Endothelial cell of umbilical vein (primary cell): ENCODE results near the gene DIAPH2. TPM values are rescaled to one million over a fixed set of nuclear protein-coding genes. Genes with fewer than 3 reads are reported as not detected.

Experiments
- BruUV-seq: library from RNA; stranded (reverse); fragments of 400-500 nt; replicated peaks from 2 replicates; lab custom pipeline; 2021; lab: Mats Ljungman, UMichigan
- CTCF ChIA-PET: fragments of 300-600, 350-600 bp; sonication (Branson Sonifier 250); formaldehyde crosslinking; loops from one replicate; lab custom pipeline; 2021; ENCODE audit warnings: antibody characterized with exemption, inconsistent platforms; lab: Charles Lee
- POLR2A ChIA-PET: fragments of 300-600, 350-600 bp; sonication (Branson Sonifier 250); formaldehyde crosslinking; loops from one replicate; lab custom pipeline; 2021; ENCODE audit warnings: antibody characterized with exemption, inconsistent platforms; lab: Charles Lee
- DNase-seq: peaks from one replicate; pipeline ENCODE4 v3.0.0-alpha.2; 2011; ENCODE audit warnings: low read depth, low spot score
- FAIRE-seq: peaks from 2 replicates; lab custom pipeline; 2011; peaks lifted over from hg19 to GRCh38; lab: Jason Lieb, UNC
- H2AFZ ChIP-seq: 2 replicates; pipeline ENCODE4 v1.6.0; 2012; ENCODE audit warnings: low read depth, low read length, control low read depth, inconsistent platforms
- H3K27ac ChIP-seq: 2 replicates; pipeline ENCODE4 v1.5.1; 2011; ENCODE audit warnings: low read depth, mild to moderate bottlenecking, control low read depth, low read length, moderate library complexity; ENCODE audit not compliant: insufficient read depth
- H3K27me3 ChIP-seq, 2 experiments: 2 replicates each; pipeline versions ENCODE4 v1.6.0 to v1.6.1; 2011; ENCODE audit warnings: low read length in 2 of 2, mixed read lengths in 1 of 2; ENCODE audit not compliant: control insufficient read depth in 2 of 2, insufficient read depth in 2 of 2
- H3K36me3 ChIP-seq, 2 experiments: 2 replicates in 1 of 2; 3 replicates in 1 of 2; pipeline ENCODE4 v1.5.1; 2011; ENCODE audit warnings: low read length in 2 of 2, mild to moderate bottlenecking in 1 of 2, moderate library complexity in 1 of 2; ENCODE audit not compliant: control insufficient read depth in 2 of 2, insufficient read depth in 2 of 2; ENCODE audit errors: extremely low read depth in 1 of 2
- H3K4me1 ChIP-seq: 3 replicates; pipeline ENCODE4 v1.5.1; 2011; ENCODE audit warnings: mild to moderate bottlenecking, low read length; ENCODE audit not compliant: control insufficient read depth, insufficient read depth; ENCODE audit errors: extremely low read depth
- H3K4me2 ChIP-seq: 2 replicates; pipeline ENCODE4 v1.6.1; 2011; ENCODE audit warnings: low read length, control low read depth, mixed read lengths; ENCODE audit not compliant: insufficient read depth
- H3K4me3 ChIP-seq, 3 experiments: fragments of 200-600 bp in 1 of 3; sonication (generic), shearing (Covaris generic) in 1 of 3; replicated peaks in 1 of 3; 2 replicates each; pipeline ENCODE4 v1.5.1; 2011 to 2016; ENCODE audit warnings: control low read depth in 3 of 3, low read length in 3 of 3, mild to moderate bottlenecking in 2 of 3, inconsistent platforms in 1 of 3, low read depth in 1 of 3, moderate library complexity in 1 of 3; ENCODE audit not compliant: insufficient read depth in 1 of 3
- H3K79me2 ChIP-seq: 2 replicates; pipeline ENCODE4 v1.6.0; 2012; ENCODE audit warnings: low read length, inconsistent platforms; ENCODE audit not compliant: control insufficient read depth, insufficient read depth
- H3K9ac ChIP-seq: replicated peaks from 2 replicates; pipeline ENCODE3; 2011; ENCODE audit warnings: low read length, control low read depth; ENCODE audit not compliant: insufficient read depth; ENCODE audit errors: extremely low read depth
- H3K9me1 ChIP-seq: replicated peaks from 3 replicates; pipeline ENCODE4 v1.6.0; 2011; ENCODE audit warnings: mild to moderate bottlenecking, low read length; ENCODE audit not compliant: control insufficient read depth, insufficient read depth; ENCODE audit errors: extremely low read depth
- H3K9me3 ChIP-seq: replicated peaks from 2 replicates; pipeline ENCODE4 v1.5.1; 2012; ENCODE audit warnings: low read length, inconsistent platforms; ENCODE audit not compliant: control insufficient read depth, insufficient read depth
- H4K20me1 ChIP-seq: replicated peaks from 2 replicates; pipeline ENCODE3; 2011; ENCODE audit warnings: mild to moderate bottlenecking, low read length; ENCODE audit not compliant: control insufficient read depth, insufficient read depth; ENCODE audit errors: extremely low read depth
- EZH2 ChIP-seq: IDR thresholded peaks from 2 replicates; pipeline ENCODE4 v1.6.1; 2012; ENCODE audit warnings: borderline replicate concordance, low read depth, mild to moderate bottlenecking, moderate library complexity, low read length, inconsistent platforms; ENCODE audit not compliant: severe bottlenecking
- FOS ChIP-seq: IDR thresholded peaks from 2 replicates; pipeline ENCODE4 v1.6.1; 2011; ENCODE audit warnings: mild to moderate bottlenecking, low read length, moderate library complexity, borderline replicate concordance; ENCODE audit not compliant: insufficient read depth
- GATA2 ChIP-seq: IDR thresholded peaks from 2 replicates; pipeline ENCODE4 v1.7.0; 2011; ENCODE audit warnings: low read depth, mild to moderate bottlenecking, moderate library complexity, mixed read lengths, low read length; ENCODE audit not compliant: insufficient read length, insufficient read depth
- JUN ChIP-seq: IDR thresholded peaks from 2 replicates; pipeline ENCODE4 v1.6.1; 2011; ENCODE audit warnings: borderline replicate concordance, low read depth; ENCODE audit not compliant: insufficient read length, insufficient read depth
- MAX ChIP-seq: IDR thresholded peaks from 2 replicates; pipeline ENCODE4 v1.6.1; 2011; ENCODE audit not compliant: insufficient read depth, insufficient read length
- MYC ChIP-seq: IDR thresholded peaks from one replicate; pipeline ENCODE4 v1.6.1; 2011; ENCODE audit warnings: mild to moderate bottlenecking, low read depth, low read length
- POLR2A ChIP-seq: IDR thresholded peaks from 2 replicates; pipeline ENCODE4 v1.6.1; 2012; ENCODE audit warnings: low read depth, mild to moderate bottlenecking, control low read depth, low read length
- POLR2AphosphoS5 ChIP-seq: IDR thresholded peaks from 2 replicates; pipeline ENCODE4 v1.6.1; 2012; ENCODE audit warnings: low read depth, mild to moderate bottlenecking, control low read depth, low read length, moderate library complexity; ENCODE audit not compliant: insufficient read depth
- dilution Hi-C: fragments of 300-500 bp; cut with MboI; formaldehyde crosslinking; loops from one replicate; pipeline ENCODE4 v1.15.0; 2019; ENCODE audit warnings: low sequenced_read_pairs; ENCODE audit not compliant: extremely low pct_ligation_motif_present
- intact Hi-C: fragments of 100-400 bp; cut with micrococcal nuclease; formaldehyde crosslinking; loops from one replicate; pipeline ENCODE4 v1.10.0; 2022
- polyA plus RNA-seq, 4 experiments: library from polyadenylated mRNA; depleted of rRNA in 3 of 4; stranded (reverse) in 3 of 4; unstranded in 1 of 4; fragments of >200 nt; gene quantifications; 2 replicates each; pipeline versions ENCODE4 v1.2.1 to v1.2.3, GENCODE V29; 2011 to 2012; ENCODE audit warnings: missing spikeins in 1 of 4
- total RNA-seq: library from RNA; stranded (reverse); gene quantifications from 2 replicates; pipeline ENCODE4 v1.2.3, GENCODE V29; 2021
- TF ChIP-seq, protein P1 (sequence below), 2 donors: IDR thresholded peaks; 1 replicate in 1 of 2; 2 replicates in 1 of 2; pipeline ENCODE4 v1.5.1; 2011; ENCODE audit warnings: low read length in 2 of 2, mild to moderate bottlenecking in 2 of 2, moderate library complexity in 2 of 2, control low read depth in 1 of 2, inconsistent platforms in 1 of 2, low read depth in 1 of 2; ENCODE audit not compliant: insufficient read depth in 1 of 2; ENCODE audit errors: extremely low read depth in 1 of 2

DIAPH2 gene
- total and polyA plus RNA-seq, 2 donors (not counting 3 experiments of a cell fraction or from before 2014, with no cell fraction given): 3.0 to 30.0 TPM

DNA sequence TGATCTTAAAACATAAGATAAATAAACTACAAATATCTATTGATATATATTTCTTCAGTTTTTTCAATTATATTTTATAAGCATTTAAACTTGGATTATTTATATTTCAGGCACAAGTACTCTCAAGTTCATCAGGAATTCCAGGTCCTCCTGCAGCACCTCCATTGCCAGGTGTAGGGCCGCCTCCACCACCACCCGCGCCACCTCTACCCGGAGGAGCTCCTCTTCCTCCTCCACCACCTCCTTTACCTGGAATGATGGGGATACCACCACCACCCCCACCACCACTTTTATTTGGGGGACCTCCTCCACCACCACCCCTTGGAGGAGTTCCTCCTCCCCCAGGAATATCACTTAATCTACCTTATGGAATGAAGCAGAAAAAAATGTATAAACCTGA, 273.1 kb downstream of the DIAPH2 start:
- no peak for DNase-seq
- Histone ChIP-seq H3K4me2 (no peak overlapping the region), H3K4me3 (no peak overlapping the region), H3K27me3 (no peaks in the 10 kb centered on the region), H3K9ac (no peak overlapping the region), H3K79me2 (no peaks in the 10 kb centered on the region), H3K4me1 (no peaks in the 10 kb centered on the region), H2AFZ (no peak overlapping the region), H3K27ac (no peak overlapping the region), H3K9me3 (no peaks in the 10 kb centered on the region), H3K36me3 (no peaks in the 10 kb centered on the region), H3K9me1 (no peaks in the 10 kb centered on the region), H4K20me1 (no peaks in the 10 kb centered on the region)
- no peak for FAIRE-seq
- ChIA-PET POLR2A (no interaction called here), CTCF (no interaction called here)
- BruUV-seq: no TSS peak
- dilution Hi-C loops (no loop called here), intact Hi-C loops (no loop called here)
- TF ChIP-seq EZH2 (no peak), POLR2A (no peak), JUN (no peak), FOS (no peak), MYC (no peak)

DNA sequence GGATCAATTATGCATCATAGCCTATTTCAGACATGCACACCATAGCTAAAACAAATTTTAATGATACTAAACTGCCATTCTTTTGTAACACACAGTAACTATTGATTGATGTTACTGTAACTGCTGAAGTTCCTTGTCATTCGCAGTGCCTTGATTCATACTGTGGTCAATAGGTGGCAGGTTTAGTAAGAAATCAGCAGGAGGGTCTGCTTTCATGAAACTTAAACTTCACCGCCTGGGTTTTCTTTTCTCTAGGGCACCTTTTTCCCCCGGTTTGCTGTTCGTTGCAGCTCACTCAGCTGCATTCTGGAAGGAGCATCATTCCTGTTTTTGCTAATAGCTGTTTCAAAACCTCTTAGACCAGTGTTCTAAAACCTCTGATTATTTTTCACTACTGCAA, 287.2 kb downstream of the DIAPH2 start:
- Histone ChIP-seq H3K79me2 (no peaks in the 10 kb centered on the region), H3K9me1 (no peaks in the 10 kb centered on the region), H3K27ac (no peak overlapping the region), H3K36me3 (no peaks in the 10 kb centered on the region), H3K4me2 (no peak overlapping the region), H4K20me1 (no peaks in the 10 kb centered on the region), H3K4me1 (no peaks in the 10 kb centered on the region), H3K9me3 (no peaks in the 10 kb centered on the region), H3K4me3 (no peak overlapping the region), H3K27me3 (no peaks in the 10 kb centered on the region), H3K9ac (no peak overlapping the region), H2AFZ (no peak overlapping the region)
- dilution Hi-C loops (no loop called here), intact Hi-C loops (no loop called here)
- FAIRE-seq: no peak
- ChIA-PET POLR2A (no interaction called here), CTCF (no interaction called here)
- no peak for TF ChIP-seq GATA2
- TF ChIP-seq JUN: no peak
- no peak for TF ChIP-seq POLR2AphosphoS5
- TF ChIP-seq MAX: no peak
- TF ChIP-seq, protein P1, sequence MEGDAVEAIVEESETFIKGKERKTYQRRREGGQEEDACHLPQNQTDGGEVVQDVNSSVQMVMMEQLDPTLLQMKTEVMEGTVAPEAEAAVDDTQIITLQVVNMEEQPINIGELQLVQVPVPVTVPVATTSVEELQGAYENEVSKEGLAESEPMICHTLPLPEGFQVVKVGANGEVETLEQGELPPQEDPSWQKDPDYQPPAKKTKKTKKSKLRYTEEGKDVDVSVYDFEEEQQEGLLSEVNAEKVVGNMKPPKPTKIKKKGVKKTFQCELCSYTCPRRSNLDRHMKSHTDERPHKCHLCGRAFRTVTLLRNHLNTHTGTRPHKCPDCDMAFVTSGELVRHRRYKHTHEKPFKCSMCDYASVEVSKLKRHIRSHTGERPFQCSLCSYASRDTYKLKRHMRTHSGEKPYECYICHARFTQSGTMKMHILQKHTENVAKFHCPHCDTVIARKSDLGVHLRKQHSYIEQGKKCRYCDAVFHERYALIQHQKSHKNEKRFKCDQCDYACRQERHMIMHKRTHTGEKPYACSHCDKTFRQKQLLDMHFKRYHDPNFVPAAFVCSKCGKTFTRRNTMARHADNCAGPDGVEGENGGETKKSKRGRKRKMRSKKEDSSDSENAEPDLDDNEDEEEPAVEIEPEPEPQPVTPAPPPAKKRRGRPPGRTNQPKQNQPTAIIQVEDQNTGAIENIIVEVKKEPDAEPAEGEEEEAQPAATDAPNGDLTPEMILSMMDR (IDR thresholded peaks at IDR 0.05; ENCODE audit: extremely low read depth in 1 of 2, insufficient read depth in 1 of 2, low read depth in 1 of 2, low read length in 2 of 2): no peak
- TF ChIP-seq EZH2: no peak
- no peak for TF ChIP-seq MYC
- BruUV-seq: no TSS peak
- no peak for DNase-seq
